ENCODE measurements around the gene PHF24. TPM values are rescaled to one million over a fixed set of nuclear protein-coding genes. Genes with fewer than 3 reads are reported as not detected.

Gene PHF24
- total and polyA plus RNA-seq, 2 of the 4 experiments (the other 2 are of a cell fraction) = 0.02 TPM; not detected in 1

DNA sequence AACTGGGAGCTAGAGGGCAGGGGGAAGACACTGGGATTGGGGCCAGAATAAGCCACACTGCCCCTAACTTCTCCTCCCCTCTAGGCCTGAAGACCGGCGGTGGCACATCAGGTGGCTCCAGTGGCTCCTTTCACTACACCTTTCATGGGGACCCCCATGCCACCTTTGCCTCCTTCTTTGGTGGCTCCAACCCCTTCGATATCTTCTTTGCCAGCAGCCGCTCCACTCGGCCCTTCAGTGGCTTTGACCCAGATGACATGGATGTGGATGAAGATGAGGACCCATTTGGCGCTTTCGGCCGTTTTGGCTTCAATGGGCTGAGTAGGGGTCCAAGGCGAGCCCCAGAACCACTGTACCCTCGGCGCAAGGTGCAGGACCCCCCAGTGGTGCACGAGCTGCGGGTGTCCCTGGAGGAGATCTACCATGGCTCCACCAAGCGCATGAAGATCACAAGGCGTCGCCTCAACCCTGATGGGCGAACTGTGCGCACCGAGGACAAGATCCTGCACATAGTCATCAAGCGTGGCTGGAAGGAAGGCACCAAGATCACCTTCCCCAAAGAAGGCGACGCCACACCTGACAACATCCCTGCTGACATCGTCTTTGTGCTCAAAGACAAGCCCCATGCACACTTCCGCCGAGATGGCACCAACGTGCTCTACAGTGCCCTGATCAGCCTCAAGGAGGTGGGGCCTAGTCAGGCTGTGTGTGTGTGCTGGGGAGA, 38.3 kb downstream of the PHF24 start:
- no peak overlapping the region for H3K9ac ChIP-seq (ENCODE audit: low read depth, low read length)
- no peak overlapping the region for H3K4me2 ChIP-seq (ENCODE audit: low read depth, low read length)
- peaks cover 19% of the 10 kb centered on the region for H3K36me3 ChIP-seq (ENCODE audit: control insufficient read depth, insufficient read depth, low read length)
- peak overlapping the region; percentile 21; the same call in 1 of the 2 replicates for H4K91ac ChIP-seq (ENCODE audit: insufficient read depth, low read depth, low read length)
- no peak overlapping the region for H3K18ac ChIP-seq (ENCODE audit: low read depth, low read length)
- H4K5ac ChIP-seq (ENCODE audit: low read depth, low read length) = no peak overlapping the region
- no peak overlapping the region for H3K56ac ChIP-seq (ENCODE audit: extremely low read depth, insufficient read depth, low read length)
- no peak overlapping the region for H2BK120ac ChIP-seq (ENCODE audit: low read depth, low read length)
- H3K27ac ChIP-seq (ENCODE audit: insufficient read depth, low read length) = no peak overlapping the region
- H4K8ac ChIP-seq (ENCODE audit: low read depth in 2 of 2, low read length in 2 of 2) = no peak overlapping the region
- dilution Hi-C loops (cut with HindIII; ENCODE audit: low sequenced_read_pairs, unreplicated experiment) (no loop called here), intact Hi-C loops (cut with micrococcal nuclease) (no loop called here), in situ Hi-C loops (cut with MboI; ENCODE audit: low sequenced_read_pairs) (no loop called here)
- CTCF ChIA-PET = interaction anchor here (0.6 to 2.6 kb wide), 3 partner anchors 55 to 442 kb away, joined by 3 to 14 read pairs (median 4); no protein-coding TSS in a partner anchor
- no peak overlapping the region for H3K23ac ChIP-seq (ENCODE audit: low read depth, low read length)
- 97% methylated on average over 12 of the region's 26 CpGs; no CpG with 5 or more reads in 1 of the 2 experiments for WGBS, 2 experiments (ENCODE audit: extremely low coverage in 2 of 2, insufficient read length in 1 of 2)
- POLR2A ChIA-PET (ENCODE audit: unreplicated experiment) = interaction anchor here (0.6 kb wide), 1 partner anchor 84 kb away, joined by 4 read pairs; no protein-coding TSS in a partner anchor
- H2BK5ac ChIP-seq (ENCODE audit: low read depth, low read length, poor library complexity, severe bottlenecking) = no peak overlapping the region
- H2AK9ac ChIP-seq (replicated peaks; ENCODE audit: low read depth, low read length, poor library complexity) = no peak overlapping the region
- H2BK15ac ChIP-seq (ENCODE audit: low read depth, low read length) = no peak overlapping the region
- ATAC-seq (ENCODE audit: low read depth) (no peak), DNase-seq (no peak)
- H3K4me3 ChIP-seq (ENCODE audit: insufficient read depth, low read depth, low read length) = no peak overlapping the region
- peaks cover 6 to 52% of the 10 kb centered on the region in 2 experiments for H3K79me1 ChIP-seq (ENCODE audit: low read depth in 1 of 2, low read length in 2 of 2)
- no peaks in the 10 kb centered on the region for H3K27me3 ChIP-seq (ENCODE audit: control insufficient read depth, insufficient read depth, low read length)
- H3K14ac ChIP-seq (replicated peaks; ENCODE audit: low read depth, low read length) = no peak overlapping the region
- H2BK20ac ChIP-seq (ENCODE audit: low read depth, low read length) = no peak overlapping the region
- H4K20me1 ChIP-seq (ENCODE audit: insufficient read depth, low read length) = no peaks in the 10 kb centered on the region
- BruUV-seq (replicated peaks) = no TSS peak
- H3K4ac ChIP-seq (ENCODE audit: low read depth, low read length) = no peak overlapping the region
- H3K4me1 ChIP-seq (ENCODE audit: control insufficient read depth, insufficient read depth, low read length) = peaks cover 38% of the 10 kb centered on the region
- peak overlapping the region; percentile 24; the same call in 1 of the 2 replicates for H2AK5ac ChIP-seq (ENCODE audit: low read depth, low read length)
- no peaks in the 10 kb centered on the region for H3K9me3 ChIP-seq (ENCODE audit: control insufficient read depth, insufficient read depth, low read length)
- peaks cover 39% of the 10 kb centered on the region for H3K9me1 ChIP-seq (ENCODE audit: insufficient read depth, low read length)
- H2AFZ ChIP-seq (replicated peaks; ENCODE audit: low read length, poor library complexity) = no peak overlapping the region
- TF ChIP-seq MAFK (IDR thresholded peaks at IDR 0.05; ENCODE audit: low read depth, low read length) (no peak), CHD1 (IDR thresholded peaks at IDR 0.05; ENCODE audit: low read depth, low read length) (no peak), FOS (IDR thresholded peaks at IDR 0.05; ENCODE audit: low read depth, low read length) (no peak), RAD21 (IDR thresholded peaks at IDR 0.05; ENCODE audit: low read length) (no peak), RFX5 (IDR thresholded peaks at IDR 0.05; ENCODE audit: low read depth, low read length) (no peak), MXI1 (IDR thresholded peaks at IDR 0.05; ENCODE audit: borderline replicate concordance, low read depth, low read length) (no peak), POLR2A (IDR thresholded peaks at IDR 0.05; ENCODE audit: low read depth, low read length) (no peak), NFE2L2 (IDR thresholded peaks at IDR 0.05; ENCODE audit: low read depth, low read length) (no peak), MAZ (IDR thresholded peaks at IDR 0.05; ENCODE audit: borderline replicate concordance, low read depth, low read length) (no peak), SMC3 (IDR thresholded peaks at IDR 0.05; ENCODE audit: low read depth, low read length) (no peak), RCOR1 (IDR thresholded peaks at IDR 0.05; ENCODE audit: insufficient replicate concordance, low read length) (no peak), CEBPB (IDR thresholded peaks at IDR 0.05; ENCODE audit: low read depth, low read length) (no peak)
- TF ChIP-seq, protein P1, sequence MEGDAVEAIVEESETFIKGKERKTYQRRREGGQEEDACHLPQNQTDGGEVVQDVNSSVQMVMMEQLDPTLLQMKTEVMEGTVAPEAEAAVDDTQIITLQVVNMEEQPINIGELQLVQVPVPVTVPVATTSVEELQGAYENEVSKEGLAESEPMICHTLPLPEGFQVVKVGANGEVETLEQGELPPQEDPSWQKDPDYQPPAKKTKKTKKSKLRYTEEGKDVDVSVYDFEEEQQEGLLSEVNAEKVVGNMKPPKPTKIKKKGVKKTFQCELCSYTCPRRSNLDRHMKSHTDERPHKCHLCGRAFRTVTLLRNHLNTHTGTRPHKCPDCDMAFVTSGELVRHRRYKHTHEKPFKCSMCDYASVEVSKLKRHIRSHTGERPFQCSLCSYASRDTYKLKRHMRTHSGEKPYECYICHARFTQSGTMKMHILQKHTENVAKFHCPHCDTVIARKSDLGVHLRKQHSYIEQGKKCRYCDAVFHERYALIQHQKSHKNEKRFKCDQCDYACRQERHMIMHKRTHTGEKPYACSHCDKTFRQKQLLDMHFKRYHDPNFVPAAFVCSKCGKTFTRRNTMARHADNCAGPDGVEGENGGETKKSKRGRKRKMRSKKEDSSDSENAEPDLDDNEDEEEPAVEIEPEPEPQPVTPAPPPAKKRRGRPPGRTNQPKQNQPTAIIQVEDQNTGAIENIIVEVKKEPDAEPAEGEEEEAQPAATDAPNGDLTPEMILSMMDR (conservative IDR thresholded peaks at IDR 0.05; ENCODE audit: low read depth, low read length) = no peak
- TF ChIP-seq, protein P2, sequence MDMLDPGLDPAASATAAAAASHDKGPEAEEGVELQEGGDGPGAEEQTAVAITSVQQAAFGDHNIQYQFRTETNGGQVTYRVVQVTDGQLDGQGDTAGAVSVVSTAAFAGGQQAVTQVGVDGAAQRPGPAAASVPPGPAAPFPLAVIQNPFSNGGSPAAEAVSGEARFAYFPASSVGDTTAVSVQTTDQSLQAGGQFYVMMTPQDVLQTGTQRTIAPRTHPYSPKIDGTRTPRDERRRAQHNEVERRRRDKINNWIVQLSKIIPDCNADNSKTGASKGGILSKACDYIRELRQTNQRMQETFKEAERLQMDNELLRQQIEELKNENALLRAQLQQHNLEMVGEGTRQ (IDR thresholded peaks at IDR 0.05; ENCODE audit: low read depth, low read length) = no peak
- TF ChIP-seq, protein P3, sequence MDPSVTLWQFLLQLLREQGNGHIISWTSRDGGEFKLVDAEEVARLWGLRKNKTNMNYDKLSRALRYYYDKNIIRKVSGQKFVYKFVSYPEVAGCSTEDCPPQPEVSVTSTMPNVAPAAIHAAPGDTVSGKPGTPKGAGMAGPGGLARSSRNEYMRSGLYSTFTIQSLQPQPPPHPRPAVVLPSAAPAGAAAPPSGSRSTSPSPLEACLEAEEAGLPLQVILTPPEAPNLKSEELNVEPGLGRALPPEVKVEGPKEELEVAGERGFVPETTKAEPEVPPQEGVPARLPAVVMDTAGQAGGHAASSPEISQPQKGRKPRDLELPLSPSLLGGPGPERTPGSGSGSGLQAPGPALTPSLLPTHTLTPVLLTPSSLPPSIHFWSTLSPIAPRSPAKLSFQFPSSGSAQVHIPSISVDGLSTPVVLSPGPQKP (IDR thresholded peaks at IDR 0.05; ENCODE audit: borderline replicate concordance, low read depth, low read length) = no peak
